ENCODE measurements around the gene CEP135. TPM values are rescaled to one million over a fixed set of nuclear protein-coding genes. Genes with fewer than 3 reads are reported as not detected.

CEP135 gene
- total RNA-seq, 1 experiment from 2014 or later, result 13.9 TPM

DNA sequence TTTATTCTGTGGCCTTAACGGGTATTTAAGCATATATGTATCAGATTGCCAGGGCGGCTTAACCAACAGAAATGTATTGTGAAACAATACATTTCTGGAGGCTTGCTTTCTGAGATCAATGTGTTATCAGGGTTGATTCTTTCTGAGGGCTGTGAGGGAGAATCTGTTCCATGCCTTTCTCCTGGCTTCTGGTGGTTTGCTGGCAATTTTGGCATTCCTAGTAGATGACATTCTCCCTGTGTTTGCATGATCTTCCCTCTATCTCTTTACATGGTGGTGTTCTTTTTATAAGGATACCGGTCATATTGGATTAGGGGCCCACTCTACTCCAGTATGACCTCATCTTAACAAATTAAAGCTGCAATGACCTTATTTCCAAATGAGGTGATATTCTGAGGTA, 16.9 kb upstream of the CEP135 start:
- H2AK5ac ChIP-seq (ENCODE audit: insufficient read length, low read length), result no peak overlapping the region
- no peak overlapping the region for H2BK15ac ChIP-seq (ENCODE audit: low read depth, low read length)
- H2AFZ ChIP-seq (ENCODE audit: low read length), result no peak overlapping the region
- H3K4me1 ChIP-seq (ENCODE audit: insufficient read depth, low read length), result peaks cover 2% of the 10 kb centered on the region; the same call in 1 of the 2 replicates
- no peak overlapping the region for H4K91ac ChIP-seq (ENCODE audit: insufficient read length, low read depth, low read length)
- H3K4me2 ChIP-seq (ENCODE audit: insufficient read depth, insufficient read length, low read length), result no peak overlapping the region
- H3K79me1 ChIP-seq (ENCODE audit: insufficient read depth, low read depth, low read length, poor library complexity, severe bottlenecking), result no peaks in the 10 kb centered on the region
- H3K9me3 Mint-ChIP-seq, result peaks cover 14 to 20% of the 10 kb centered on the region in 2 experiments
- H3K14ac ChIP-seq (ENCODE audit: insufficient read depth, low read length), result no peak overlapping the region
- no peak overlapping the region for H3K56ac ChIP-seq (ENCODE audit: insufficient read length, low read depth, low read length)
- DNase-seq, result no peak
- no peaks in the 10 kb centered on the region for H4K20me1 ChIP-seq (ENCODE audit: control insufficient read depth, insufficient read depth, insufficient read length)
- no peaks in the 10 kb centered on the region for H3K27me3 ChIP-seq (ENCODE audit: insufficient read depth, low read length)
- no peak overlapping the region for H2BK12ac ChIP-seq (ENCODE audit: insufficient read length, low read depth, low read length)
- no peak overlapping the region for H4K5ac ChIP-seq (ENCODE audit: insufficient read length, low read depth, low read length)
- H3K9ac ChIP-seq (ENCODE audit: extremely low read depth, insufficient read length, low read length), result no peak overlapping the region
- WGBS (ENCODE audit: extremely low coverage, insufficient read length, low lambda C conversion rate), result no CpG with 5 or more reads among the region's 3 CpGs
- no peaks in the 10 kb centered on the region for H3K27me3 Mint-ChIP-seq (ENCODE audit: low read depth)
- H3K27ac ChIP-seq (ENCODE audit: insufficient read length, low read depth, low read length), result no peak overlapping the region
- no peak overlapping the region for H3K23ac ChIP-seq (ENCODE audit: insufficient read length, low read depth, low read length)
- TF ChIP-seq, protein P1, sequence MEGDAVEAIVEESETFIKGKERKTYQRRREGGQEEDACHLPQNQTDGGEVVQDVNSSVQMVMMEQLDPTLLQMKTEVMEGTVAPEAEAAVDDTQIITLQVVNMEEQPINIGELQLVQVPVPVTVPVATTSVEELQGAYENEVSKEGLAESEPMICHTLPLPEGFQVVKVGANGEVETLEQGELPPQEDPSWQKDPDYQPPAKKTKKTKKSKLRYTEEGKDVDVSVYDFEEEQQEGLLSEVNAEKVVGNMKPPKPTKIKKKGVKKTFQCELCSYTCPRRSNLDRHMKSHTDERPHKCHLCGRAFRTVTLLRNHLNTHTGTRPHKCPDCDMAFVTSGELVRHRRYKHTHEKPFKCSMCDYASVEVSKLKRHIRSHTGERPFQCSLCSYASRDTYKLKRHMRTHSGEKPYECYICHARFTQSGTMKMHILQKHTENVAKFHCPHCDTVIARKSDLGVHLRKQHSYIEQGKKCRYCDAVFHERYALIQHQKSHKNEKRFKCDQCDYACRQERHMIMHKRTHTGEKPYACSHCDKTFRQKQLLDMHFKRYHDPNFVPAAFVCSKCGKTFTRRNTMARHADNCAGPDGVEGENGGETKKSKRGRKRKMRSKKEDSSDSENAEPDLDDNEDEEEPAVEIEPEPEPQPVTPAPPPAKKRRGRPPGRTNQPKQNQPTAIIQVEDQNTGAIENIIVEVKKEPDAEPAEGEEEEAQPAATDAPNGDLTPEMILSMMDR (conservative IDR thresholded peaks at IDR 0.05), result no peak
- peaks cover 9 to 22% (median 9%) of the 10 kb centered on the region in 3 experiments for H3K36me3 Mint-ChIP-seq (ENCODE audit: insufficient read depth in 1 of 3, low read depth in 3 of 3)
- H3K4me1 Mint-ChIP-seq, result peaks cover 15% of the 10 kb centered on the region in 2 experiments
- H3K18ac ChIP-seq (ENCODE audit: insufficient read length, low read depth, low read length), result no peak overlapping the region
- no peak overlapping the region for H3K27ac Mint-ChIP-seq
- no peak overlapping the region for H2BK120ac ChIP-seq (ENCODE audit: low read depth, low read length, poor library complexity, severe bottlenecking)
- no peaks in the 10 kb centered on the region for H3K23me2 ChIP-seq (ENCODE audit: insufficient read length, low read depth, low read length, poor library complexity, severe bottlenecking)
- H2BK20ac ChIP-seq (ENCODE audit: low read depth, low read length, poor library complexity, severe bottlenecking), result no peak overlapping the region
- no peaks in the 10 kb centered on the region for H3K9me3 ChIP-seq (ENCODE audit: control insufficient read depth, low read depth, low read length)
- no peak overlapping the region for H2BK5ac ChIP-seq (ENCODE audit: insufficient read length, low read length)
- no peak overlapping the region for H3T11ph ChIP-seq (ENCODE audit: low read length)
- no peaks in the 10 kb centered on the region for H3K79me2 ChIP-seq (ENCODE audit: insufficient read depth, low read length)
- H3K4ac ChIP-seq (ENCODE audit: low read depth, low read length), result no peak overlapping the region
- no peak overlapping the region for H4K8ac ChIP-seq (replicated peaks; ENCODE audit: insufficient read length, low read depth, low read length)
- no peak overlapping the region for H3K4me3 Mint-ChIP-seq

All from H9 (cell line).